Measurements from ENCODE around the gene GPR37L1.

GRCh38 chr1:202127836-202128622, 5.3 kb downstream of the GPR37L1 start:
- no peak for TF ChIP-seq POLR2A (IDR thresholded peaks at IDR 0.05)
- TF ChIP-seq, protein P1, sequence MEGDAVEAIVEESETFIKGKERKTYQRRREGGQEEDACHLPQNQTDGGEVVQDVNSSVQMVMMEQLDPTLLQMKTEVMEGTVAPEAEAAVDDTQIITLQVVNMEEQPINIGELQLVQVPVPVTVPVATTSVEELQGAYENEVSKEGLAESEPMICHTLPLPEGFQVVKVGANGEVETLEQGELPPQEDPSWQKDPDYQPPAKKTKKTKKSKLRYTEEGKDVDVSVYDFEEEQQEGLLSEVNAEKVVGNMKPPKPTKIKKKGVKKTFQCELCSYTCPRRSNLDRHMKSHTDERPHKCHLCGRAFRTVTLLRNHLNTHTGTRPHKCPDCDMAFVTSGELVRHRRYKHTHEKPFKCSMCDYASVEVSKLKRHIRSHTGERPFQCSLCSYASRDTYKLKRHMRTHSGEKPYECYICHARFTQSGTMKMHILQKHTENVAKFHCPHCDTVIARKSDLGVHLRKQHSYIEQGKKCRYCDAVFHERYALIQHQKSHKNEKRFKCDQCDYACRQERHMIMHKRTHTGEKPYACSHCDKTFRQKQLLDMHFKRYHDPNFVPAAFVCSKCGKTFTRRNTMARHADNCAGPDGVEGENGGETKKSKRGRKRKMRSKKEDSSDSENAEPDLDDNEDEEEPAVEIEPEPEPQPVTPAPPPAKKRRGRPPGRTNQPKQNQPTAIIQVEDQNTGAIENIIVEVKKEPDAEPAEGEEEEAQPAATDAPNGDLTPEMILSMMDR (IDR thresholded peaks at IDR 0.05): no peak

All from testis (tissue), 2 donors.